Natural killer cell (primary cell): ENCODE data around the gene BRD7. TPM values are rescaled to one million over a fixed set of nuclear protein-coding genes. Genes with fewer than 3 reads are reported as not detected.

Source experiments
- ATAC-seq, 3 donors: fragments of 150-1000 bp in 2 of 3; fragments of 200-7000 bp in 1 of 3; cut with Tn5 transposase; 1 replicate in 1 of 3; 2 replicates in 2 of 3; pipeline ENCODE4 v1.10.0; 2021; ENCODE audit warnings: mild to moderate bottlenecking in 2 of 3, moderate library complexity in 2 of 3
- DNase-seq, 2 donors: peaks; one replicate each; pipeline versions ENCODE4 v3.0.0 to v3.0.0-alpha.2; 2013 to 2021; ENCODE audit warnings: mixed read lengths in 1 of 2
- H3K27ac ChIP-seq: one replicate; pipeline ENCODE4 v1.5.1; 2013; ENCODE audit warnings: mild to moderate bottlenecking, low read length
- H3K27me3 ChIP-seq: one replicate; pipeline ENCODE4 v1.6.1; 2013; ENCODE audit warnings: low read length; ENCODE audit not compliant: control insufficient read depth, insufficient read depth
- H3K36me3 ChIP-seq: one replicate; pipeline ENCODE4 v1.6.1; 2013; ENCODE audit warnings: low read length; ENCODE audit not compliant: control insufficient read depth, insufficient read depth
- H3K4me1 ChIP-seq: one replicate; pipeline ENCODE4 v1.6.1; 2013; ENCODE audit warnings: low read length; ENCODE audit not compliant: control insufficient read depth, insufficient read depth
- H3K4me3 ChIP-seq: one replicate; pipeline ENCODE4 v1.5.1; 2013; ENCODE audit warnings: low read length
- H3K9me3 ChIP-seq: one replicate; pipeline ENCODE4 v1.6.1; 2013; ENCODE audit warnings: low read length; ENCODE audit not compliant: control insufficient read depth, insufficient read depth
- H3K27ac Mint-ChIP-seq, 2 donors: one replicate each; pipeline ENCODE4 v1.8.0; 2022; ENCODE audit warnings: mild to moderate bottlenecking in 2 of 2, mixed read lengths in 2 of 2, moderate library complexity in 1 of 2
- H3K27me3 Mint-ChIP-seq, 2 donors: one replicate each; pipeline ENCODE4 v1.8.0; 2022; ENCODE audit warnings: low read depth in 2 of 2, mixed read lengths in 2 of 2
- H3K36me3 Mint-ChIP-seq: one replicate; pipeline ENCODE4 v1.8.0; 2022; ENCODE audit warnings: mixed read lengths
- H3K4me1 Mint-ChIP-seq, 2 donors: one replicate each; pipeline ENCODE4 v1.8.0; 2022; ENCODE audit warnings: mixed read lengths in 2 of 2
- H3K4me3 Mint-ChIP-seq: one replicate; pipeline ENCODE4 v1.8.0; 2022; ENCODE audit warnings: mild to moderate bottlenecking, moderate library complexity, mixed read lengths
- H3K9me3 Mint-ChIP-seq, 2 donors: one replicate each; pipeline ENCODE4 v1.8.0; 2022; ENCODE audit warnings: mixed read lengths in 2 of 2
- WGBS: methylation state at CpG from one replicate; pipeline ENCODE4 v1.1.7; 2013; ENCODE audit warnings: missing lambda C conversion rate; ENCODE audit not compliant: insufficient coverage; 5-methylcytosine and 5-hydroxymethylcytosine counted together
- intact Hi-C: fragments of 100-400 bp; cut with micrococcal nuclease; formaldehyde crosslinking; loops from one replicate; pipeline ENCODE4 v1.14.2; 2022
- total RNA-seq, 4 donors: library from RNA; stranded (reverse); fragments of 120-200 nt in 1 of 4; gene quantifications; one replicate each; pipeline versions ENCODE4 v1.2.3 to v1.2.4, GENCODE V29; 2013 to 2022
- TF ChIP-seq, protein P1 (sequence below): fragments of 200-600 bp; IDR thresholded peaks from one replicate; pipeline ENCODE4 v1.8.0; 2022; ENCODE audit warnings: antibody characterized with exemption

Gene BRD7
- total RNA-seq, 3 donors from 2014 or later (not counting 1 experiment from before 2014, with no cell fraction given): 89.2 to 118 (median 94.9) TPM

DNA sequence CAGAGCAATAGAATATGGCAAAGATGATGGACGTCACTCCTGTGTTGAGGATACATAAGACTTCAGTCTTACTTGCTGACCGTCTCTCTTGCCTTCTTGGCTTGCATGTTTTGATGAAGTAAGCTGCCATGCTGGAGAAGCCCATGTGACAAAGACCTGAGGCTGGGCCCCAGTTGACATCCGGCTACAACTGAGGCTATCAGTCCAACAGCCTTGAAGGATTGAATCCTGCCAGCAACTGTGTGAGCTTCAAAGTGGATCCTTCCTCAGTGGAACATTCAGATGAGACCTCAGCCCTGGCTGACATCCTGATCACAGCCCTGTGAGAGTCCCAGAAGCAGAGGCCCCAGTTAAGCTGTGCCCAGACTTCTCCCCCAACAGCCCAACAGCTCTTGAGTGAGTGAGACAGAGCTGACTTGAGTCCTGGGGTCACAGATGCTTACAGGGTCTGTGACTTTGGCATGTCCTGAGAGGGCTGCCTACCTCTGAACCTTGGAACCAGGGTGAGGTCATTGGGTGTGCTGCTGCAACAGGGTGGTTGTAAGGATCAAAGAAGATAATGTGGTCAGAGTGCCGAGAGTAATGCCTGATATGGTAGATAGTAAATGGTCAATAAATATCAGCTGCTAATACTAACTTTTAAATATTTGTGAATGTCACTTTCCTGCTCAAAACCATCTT, 2.4 kb upstream of the BRD7 start:
- H3K27ac ChIP-seq: no peak overlapping the region
- Mint-ChIP-seq H3K36me3 (no peaks in the 10 kb centered on the region), H3K4me3 (no peak overlapping the region), H3K4me1 (peaks cover 21 to 24% of the 10 kb centered on the region in 2 donors), H3K9me3 (no peaks in the 10 kb centered on the region), H3K27ac (no peak overlapping the region), H3K27me3 (peaks cover 13 to 15% of the 10 kb centered on the region in 2 donors)
- H3K36me3 ChIP-seq: no peaks in the 10 kb centered on the region
- H3K9me3 ChIP-seq: no peaks in the 10 kb centered on the region
- WGBS: 88% methylated on average over 4 of the region's 4 CpGs
- H3K4me1 ChIP-seq: peaks cover 10% of the 10 kb centered on the region
- TF ChIP-seq, protein P1, sequence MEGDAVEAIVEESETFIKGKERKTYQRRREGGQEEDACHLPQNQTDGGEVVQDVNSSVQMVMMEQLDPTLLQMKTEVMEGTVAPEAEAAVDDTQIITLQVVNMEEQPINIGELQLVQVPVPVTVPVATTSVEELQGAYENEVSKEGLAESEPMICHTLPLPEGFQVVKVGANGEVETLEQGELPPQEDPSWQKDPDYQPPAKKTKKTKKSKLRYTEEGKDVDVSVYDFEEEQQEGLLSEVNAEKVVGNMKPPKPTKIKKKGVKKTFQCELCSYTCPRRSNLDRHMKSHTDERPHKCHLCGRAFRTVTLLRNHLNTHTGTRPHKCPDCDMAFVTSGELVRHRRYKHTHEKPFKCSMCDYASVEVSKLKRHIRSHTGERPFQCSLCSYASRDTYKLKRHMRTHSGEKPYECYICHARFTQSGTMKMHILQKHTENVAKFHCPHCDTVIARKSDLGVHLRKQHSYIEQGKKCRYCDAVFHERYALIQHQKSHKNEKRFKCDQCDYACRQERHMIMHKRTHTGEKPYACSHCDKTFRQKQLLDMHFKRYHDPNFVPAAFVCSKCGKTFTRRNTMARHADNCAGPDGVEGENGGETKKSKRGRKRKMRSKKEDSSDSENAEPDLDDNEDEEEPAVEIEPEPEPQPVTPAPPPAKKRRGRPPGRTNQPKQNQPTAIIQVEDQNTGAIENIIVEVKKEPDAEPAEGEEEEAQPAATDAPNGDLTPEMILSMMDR: no peak
- H3K27me3 ChIP-seq: no peaks in the 10 kb centered on the region
- H3K4me3 ChIP-seq: no peak overlapping the region
- DNase-seq (no peak), ATAC-seq (no peak)
- intact Hi-C loops: no loop called here

DNA sequence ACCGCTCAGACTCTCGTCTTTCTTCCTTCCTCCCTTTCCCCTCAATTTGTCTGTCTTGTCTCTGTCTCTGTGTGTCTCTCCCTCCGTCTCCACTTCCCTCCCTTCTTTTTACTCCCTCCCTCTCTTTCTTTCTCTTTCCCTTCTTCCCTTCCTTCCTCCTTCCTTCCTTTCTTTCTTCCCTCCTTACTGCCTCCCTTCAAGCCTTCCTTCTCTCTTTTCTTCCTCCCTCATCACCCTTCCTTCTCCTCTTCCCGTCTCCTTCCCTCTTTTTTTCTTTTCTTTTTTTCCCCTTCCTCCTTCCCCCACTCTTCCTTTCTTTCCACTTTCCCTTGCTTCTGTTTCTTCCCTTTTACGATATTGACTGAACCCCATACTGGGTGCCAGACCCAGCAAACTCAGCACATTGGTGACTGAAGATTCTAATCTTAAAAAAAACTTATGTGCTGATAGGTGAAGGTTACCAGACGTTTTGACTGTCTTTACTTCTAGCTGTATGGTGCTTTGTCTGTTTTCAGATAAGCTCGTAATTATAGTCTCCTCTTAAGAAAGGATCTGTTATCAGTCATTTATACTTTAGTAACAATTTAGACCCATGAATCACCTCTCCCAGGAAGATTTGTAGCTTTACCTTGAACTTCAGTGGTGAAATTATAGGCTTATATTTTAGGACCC, 481 bp upstream of the BRD7 start:
- H3K27me3 Mint-ChIP-seq: peaks cover 9 to 13% of the 10 kb centered on the region in 2 donors
- no peaks in the 10 kb centered on the region for H3K9me3 Mint-ChIP-seq
- H3K36me3 Mint-ChIP-seq: no peaks in the 10 kb centered on the region
- H3K36me3 ChIP-seq: peaks cover 4% of the 10 kb centered on the region
- DNase-seq (peak in 1 of 2 donors; percentile 34), ATAC-seq (no peak)
- peak overlapping the region; percentile 40 for H3K4me3 ChIP-seq
- peak overlapping the region; percentile 78 for H3K27ac ChIP-seq
- no peaks in the 10 kb centered on the region for H3K27me3 ChIP-seq
- intact Hi-C loops: loop anchor here (5.0 to 10.0 kb wide), 2 partner anchors 42 to 376 kb away; partner anchors contain the start of gene CYLD
- WGBS: 15% methylated on average over 6 of the region's 7 CpGs
- H3K4me3 Mint-ChIP-seq: peak overlapping the region; percentile 95
- peaks cover 10% of the 10 kb centered on the region for H3K4me1 ChIP-seq
- TF ChIP-seq, protein P1: peak; percentile 45
- peaks cover 40 to 43% of the 10 kb centered on the region in 2 donors for H3K4me1 Mint-ChIP-seq
- H3K9me3 ChIP-seq: no peaks in the 10 kb centered on the region
- peak overlapping the region; percentile 89 to 97 for H3K27ac Mint-ChIP-seq

DNA sequence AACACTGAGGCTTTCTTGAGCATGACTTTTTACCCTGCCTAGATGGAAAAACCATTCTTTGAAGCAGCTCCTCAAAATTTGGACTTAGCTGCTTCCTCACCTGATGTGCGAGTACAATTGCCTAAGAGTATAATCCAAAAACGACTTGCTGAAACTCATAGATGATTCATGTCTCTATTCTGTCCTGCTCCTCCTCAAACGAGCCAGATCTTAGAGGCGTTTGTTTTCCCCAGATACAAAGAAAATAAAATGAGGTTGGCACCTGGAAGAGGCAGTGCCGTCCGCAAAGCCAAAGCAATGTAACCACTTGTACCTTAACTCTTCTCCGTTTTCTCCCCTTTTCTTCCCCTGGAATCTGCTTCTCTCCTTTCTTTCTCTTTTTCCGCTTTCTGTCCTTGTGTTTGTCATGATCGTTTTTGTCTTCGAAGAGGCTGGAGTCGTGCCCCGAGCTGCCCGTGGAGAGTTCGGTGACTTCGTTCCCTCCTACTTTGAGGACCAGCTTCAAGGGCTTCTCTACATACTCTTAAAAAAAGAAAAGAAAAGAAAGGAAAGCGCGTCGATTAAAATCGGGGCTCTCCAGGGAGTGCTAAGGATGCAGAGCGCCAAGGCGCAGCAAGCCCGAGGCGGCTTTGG, 895 bp downstream of the BRD7 start:
- H3K27ac ChIP-seq: peak overlapping the region; percentile 11
- H3K4me1 Mint-ChIP-seq: peaks cover 43 to 47% of the 10 kb centered on the region in 2 donors
- peak overlapping the region; percentile 81 to 86 for H3K27ac Mint-ChIP-seq
- TF ChIP-seq, protein P1: no peak
- peak in 1 of 2 donors; percentile 7 for DNase-seq
- 10% methylated on average over 21 of the region's 23 CpGs for WGBS
- no peaks in the 10 kb centered on the region for H3K9me3 Mint-ChIP-seq
- H3K27me3 Mint-ChIP-seq: no peaks in the 10 kb centered on the region
- H3K4me3 Mint-ChIP-seq: peak overlapping the region; percentile 97
- ATAC-seq: no peak
- no peaks in the 10 kb centered on the region for H3K36me3 Mint-ChIP-seq
- intact Hi-C loops: loop anchor here (5.0 to 10.0 kb wide), 2 partner anchors 41 to 377 kb away; partner anchors contain the start of gene CYLD
- peak overlapping the region; percentile 42 for H3K4me3 ChIP-seq
- H3K9me3 ChIP-seq: no peaks in the 10 kb centered on the region
- H3K4me1 ChIP-seq: peaks cover 10% of the 10 kb centered on the region
- H3K36me3 ChIP-seq: peaks cover 14% of the 10 kb centered on the region
- H3K27me3 ChIP-seq: no peaks in the 10 kb centered on the region
